Measurements from ENCODE around the gene ARSB.

The ARSB gene

GRCh38 chr5:78799266-78800017 lies 185.7 kb downstream of the ARSB start:
- DNase-seq, result no peak

- DNase-seq, result no peak
Measured at GRCh38 chr5:78798673-78799029, 186.5 kb downstream of the ARSB start.

- no peak for DNase-seq
Measured at GRCh38 chr5:78797936-78798672, 187.0 kb downstream of the ARSB start.

GRCh38 chr5:78795757-78796156 lies 189.4 kb downstream of the ARSB start:
- no peak for DNase-seq

- no peak for DNase-seq
Measured at GRCh38 chr5:78794693-78795215, 190.4 kb downstream of the ARSB start.

- no peak for DNase-seq
Measured at GRCh38 chr5:78793907-78794662, 191.0 kb downstream of the ARSB start.

- no peak for DNase-seq
Measured at GRCh38 chr5:78792345-78793055, 192.6 kb downstream of the ARSB start.

- no peak for DNase-seq
Measured at GRCh38 chr5:78791501-78792100, 193.5 kb downstream of the ARSB start.

- no peak for DNase-seq
Measured at GRCh38 chr5:78787783-78788182, 197.3 kb downstream of the ARSB start.

GRCh38 chr5:78785454-78785853 lies 199.7 kb downstream of the ARSB start:
- DNase-seq, result no peak

GRCh38 chr5:78783434-78784130 lies 201.5 kb downstream of the ARSB start:
- no peak for DNase-seq

- no peak for DNase-seq
Measured at GRCh38 chr5:78782728-78783127, 202.4 kb downstream of the ARSB start.

- DNase-seq, result no peak
Measured at GRCh38 chr5:78781611-78782286, 203.4 kb downstream of the ARSB start.

- DNase-seq, result no peak
Measured at GRCh38 chr5:78779771-78780616, 205.1 kb downstream of the ARSB start.

- DNase-seq, result no peak
Measured at GRCh38 chr5:78779262-78779661, 205.8 kb downstream of the ARSB start.

GRCh38 chr5:78778538-78778937 lies 206.6 kb downstream of the ARSB start:
- DNase-seq, result no peak

- no peak for DNase-seq
Measured at GRCh38 chr5:78777901-78778300, 207.2 kb downstream of the ARSB start.

GRCh38 chr5:78776637-78777036 lies 208.5 kb downstream of the ARSB start:
- no peak for DNase-seq

GRCh38 chr5:78773655-78774054 lies 211.5 kb downstream of the ARSB start:
- DNase-seq, result no peak

Data from CD4-positive, alpha-beta T cell treated with Interleukin-6 for 4 hours (primary cell).